ENCODE results near the gene ADAMTSL1. TPM values are rescaled to one million over a fixed set of nuclear protein-coding genes. Genes with fewer than 3 reads are reported as not detected.

ADAMTSL1 gene
- total and polyA plus RNA-seq, 4 donors: 0.31 to 3.4 (median 1.9) TPM

- Histone ChIP-seq H3K4me3 (ENCODE audit: low read depth in 1 of 3, low read length in 3 of 3) (no peak overlapping the region), H3K9ac (ENCODE audit: low read depth in 1 of 2, low read length in 2 of 2) (no peak overlapping the region), H3K27me3 (ENCODE audit: control insufficient read depth in 4 of 4, insufficient read depth in 4 of 4, low read length in 3 of 4) (no peaks in the 10 kb centered on the region), H3K9me3 (ENCODE audit: control insufficient read depth in 4 of 4, low read length in 3 of 4) (no peaks in the 10 kb centered on the region), H3K27ac (ENCODE audit: low read depth in 1 of 2, low read length in 2 of 2) (no peak overlapping the region), H3K4me1 (ENCODE audit: control insufficient read depth in 4 of 4, insufficient read depth in 4 of 4, low read length in 3 of 4) (no peaks in the 10 kb centered on the region), H3K36me3 (ENCODE audit: control insufficient read depth in 4 of 4, insufficient read depth in 3 of 4, low read depth in 1 of 4, low read length in 3 of 4) (no peaks in the 10 kb centered on the region)
- DNase-seq (ENCODE audit: low spot score): no peak
- TF ChIP-seq YY1 (IDR thresholded peaks at IDR 0.05) (no peak), REST (IDR thresholded peaks at IDR 0.05) (no peak), ATF3 (IDR thresholded peaks at IDR 0.05) (no peak), RXRA (IDR thresholded peaks at IDR 0.05) (no peak), EGR1 (IDR thresholded peaks at IDR 0.05; ENCODE audit: low read depth in 2 of 2) (no peak), TAF1 (conservative IDR thresholded peaks at IDR 0.05) (no peak), CTCF (IDR thresholded peaks at IDR 0.05; ENCODE audit: low read depth, low read length, missing input control) (no peak)
- 92% methylated on average over 3 of the region's 3 CpGs for WGBS
Observed at GRCh38 chr9:18766989-18767550, 293.1 kb downstream of the ADAMTSL1 start.

GRCh38 chr9:18768951-18769622 is 295.1 kb downstream of the ADAMTSL1 start:
- Histone ChIP-seq H3K27ac (ENCODE audit: low read depth in 1 of 2, low read length in 2 of 2) (no peak overlapping the region), H3K9ac (ENCODE audit: low read depth in 1 of 2, low read length in 2 of 2) (no peak overlapping the region), H3K36me3 (ENCODE audit: control insufficient read depth in 4 of 4, insufficient read depth in 3 of 4, low read depth in 1 of 4, low read length in 3 of 4) (no peaks in the 10 kb centered on the region), H3K9me3 (ENCODE audit: control insufficient read depth in 4 of 4, low read length in 3 of 4) (no peaks in the 10 kb centered on the region), H3K4me1 (ENCODE audit: control insufficient read depth in 4 of 4, insufficient read depth in 4 of 4, low read length in 3 of 4) (no peaks in the 10 kb centered on the region), H3K27me3 (ENCODE audit: control insufficient read depth in 4 of 4, insufficient read depth in 4 of 4, low read length in 3 of 4) (no peaks in the 10 kb centered on the region), H3K4me3 (ENCODE audit: low read depth in 1 of 3, low read length in 3 of 3) (no peak overlapping the region)
- DNase-seq (ENCODE audit: low spot score): no peak
- 73% methylated on average over 6 of the region's 6 CpGs for WGBS
- TF ChIP-seq RAD21 (IDR thresholded peaks at IDR 0.05): no peak
- TF ChIP-seq SP1 (IDR thresholded peaks at IDR 0.05): no peak
- no peak for TF ChIP-seq ATF3 (IDR thresholded peaks at IDR 0.05)
- TF ChIP-seq YY1 (IDR thresholded peaks at IDR 0.05): no peak
- no peak for TF ChIP-seq HNF4A (conservative IDR thresholded peaks at IDR 0.05)
- no peak for TF ChIP-seq NR2F2 (IDR thresholded peaks at IDR 0.05)
- TF ChIP-seq HNF4G (IDR thresholded peaks at IDR 0.05): no peak
- TF ChIP-seq CTCF (IDR thresholded peaks at IDR 0.05; ENCODE audit: low read depth, low read length, missing input control): no peak
- TF ChIP-seq FOXA2 (IDR thresholded peaks at IDR 0.05): no peak
- TF ChIP-seq RXRA (IDR thresholded peaks at IDR 0.05): no peak
- TF ChIP-seq MAX (IDR thresholded peaks at IDR 0.05): no peak
- no peak for TF ChIP-seq EGR1 (IDR thresholded peaks at IDR 0.05; ENCODE audit: low read depth in 2 of 2)
- no peak for TF ChIP-seq REST (IDR thresholded peaks at IDR 0.05)
